Measurements from ENCODE around the gene CUBN.
"Not testable (repeated sequence)": the region's sequence is repeated elsewhere in the genome, so short reads cannot be mapped to it uniquely, and the experiment has no call there.

CUBN gene

GRCh38 chr10:17019696-17020095 lies 109.9 kb downstream of the CUBN start:
- H3K4me3 ChIP-seq (ENCODE audit: low read depth, low read length), result no peak overlapping the region
- no peak for DNase-seq (ENCODE audit: low read depth)
- TF ChIP-seq, protein P1, sequence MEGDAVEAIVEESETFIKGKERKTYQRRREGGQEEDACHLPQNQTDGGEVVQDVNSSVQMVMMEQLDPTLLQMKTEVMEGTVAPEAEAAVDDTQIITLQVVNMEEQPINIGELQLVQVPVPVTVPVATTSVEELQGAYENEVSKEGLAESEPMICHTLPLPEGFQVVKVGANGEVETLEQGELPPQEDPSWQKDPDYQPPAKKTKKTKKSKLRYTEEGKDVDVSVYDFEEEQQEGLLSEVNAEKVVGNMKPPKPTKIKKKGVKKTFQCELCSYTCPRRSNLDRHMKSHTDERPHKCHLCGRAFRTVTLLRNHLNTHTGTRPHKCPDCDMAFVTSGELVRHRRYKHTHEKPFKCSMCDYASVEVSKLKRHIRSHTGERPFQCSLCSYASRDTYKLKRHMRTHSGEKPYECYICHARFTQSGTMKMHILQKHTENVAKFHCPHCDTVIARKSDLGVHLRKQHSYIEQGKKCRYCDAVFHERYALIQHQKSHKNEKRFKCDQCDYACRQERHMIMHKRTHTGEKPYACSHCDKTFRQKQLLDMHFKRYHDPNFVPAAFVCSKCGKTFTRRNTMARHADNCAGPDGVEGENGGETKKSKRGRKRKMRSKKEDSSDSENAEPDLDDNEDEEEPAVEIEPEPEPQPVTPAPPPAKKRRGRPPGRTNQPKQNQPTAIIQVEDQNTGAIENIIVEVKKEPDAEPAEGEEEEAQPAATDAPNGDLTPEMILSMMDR (IDR thresholded peaks at IDR 0.05; ENCODE audit: low read depth, low read length), result no peak
- TF ChIP-seq MAX (IDR thresholded peaks at IDR 0.05; ENCODE audit: low read depth, low read length), result no peak
- no peak for TF ChIP-seq MYC (IDR thresholded peaks at IDR 0.05; ENCODE audit: low read depth, low read length)
- TF ChIP-seq POLR2A (IDR thresholded peaks at IDR 0.05; ENCODE audit: extremely low read depth, insufficient read length), result no peak

GRCh38 chr10:17013131-17013983 lies 116.3 kb downstream of the CUBN start:
- not testable (repeated sequence) for DNase-seq (ENCODE audit: low read depth)

GRCh38 chr10:17012731-17013130 lies 116.9 kb downstream of the CUBN start:
- DNase-seq (ENCODE audit: low read depth), result not testable (repeated sequence)

More at GRCh38 chr10:17013131-17013983, 116.3 kb downstream of the CUBN start:
- H3K4me3 ChIP-seq (ENCODE audit: low read depth, low read length), result not testable (repeated sequence)

GRCh38 chr10:17010363-17011145 lies 119.1 kb downstream of the CUBN start:
- no peak overlapping the region for H3K4me3 ChIP-seq (ENCODE audit: low read depth, low read length)
- DNase-seq (ENCODE audit: low read depth), result no peak
- TF ChIP-seq MAX (IDR thresholded peaks at IDR 0.05; ENCODE audit: low read depth, low read length), result no peak
- TF ChIP-seq POLR2A (IDR thresholded peaks at IDR 0.05; ENCODE audit: extremely low read depth, insufficient read length), result no peak
- TF ChIP-seq MYC (IDR thresholded peaks at IDR 0.05; ENCODE audit: low read depth, low read length), result no peak
- TF ChIP-seq, protein P1 (IDR thresholded peaks at IDR 0.05; ENCODE audit: low read depth, low read length), result no peak

More at GRCh38 chr10:17012731-17013130, 116.9 kb downstream of the CUBN start:
- H3K4me3 ChIP-seq (ENCODE audit: low read depth, low read length), result not testable (repeated sequence)

DNA sequence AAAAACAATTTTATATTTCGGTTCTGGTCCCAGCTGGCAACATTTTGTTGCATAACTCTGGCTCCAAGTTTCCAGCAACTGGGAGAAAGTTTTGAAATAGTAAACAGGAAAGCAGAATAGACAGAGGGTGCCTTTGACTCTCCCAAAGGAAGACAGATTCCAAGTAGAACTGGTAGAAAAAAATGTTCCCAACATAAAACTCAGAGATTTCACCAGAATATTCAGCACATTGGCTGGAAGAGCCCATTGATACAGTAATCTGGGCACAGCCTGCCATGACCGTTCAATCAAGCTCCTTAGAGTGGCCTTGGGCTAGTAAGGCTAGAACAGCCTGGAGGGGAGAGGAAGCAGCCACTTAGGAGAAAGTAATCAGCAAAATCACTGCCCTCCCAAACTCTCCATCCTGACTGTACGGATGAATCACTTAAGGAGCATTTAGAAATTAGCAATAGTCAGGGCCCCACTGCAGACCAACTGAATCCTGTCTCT lies 120.4 kb downstream of the CUBN start:
- TF ChIP-seq, protein P1 (IDR thresholded peaks at IDR 0.05; ENCODE audit: low read depth, low read length), result no peak
- TF ChIP-seq MYC (IDR thresholded peaks at IDR 0.05; ENCODE audit: low read depth, low read length), result no peak

DNA sequence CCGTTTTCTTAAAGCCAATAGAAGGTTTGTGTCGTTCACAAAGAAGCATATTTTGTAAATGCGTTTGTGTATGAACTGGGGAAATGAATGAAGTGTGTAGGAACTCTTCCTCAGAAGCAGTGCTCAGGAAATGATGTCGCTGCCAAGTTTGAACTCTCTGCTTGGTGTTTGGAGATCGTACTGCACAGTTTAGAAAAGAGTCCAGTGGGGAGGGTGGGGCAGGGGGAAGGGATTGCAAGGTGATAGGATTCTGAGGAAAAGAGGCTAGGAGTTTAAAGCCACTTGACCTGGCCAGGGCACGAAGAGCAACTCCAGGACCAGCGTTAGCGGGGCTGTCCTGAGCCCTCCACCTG lies 122.2 kb downstream of the CUBN start:
- TF ChIP-seq MAX (IDR thresholded peaks at IDR 0.05; ENCODE audit: low read depth, low read length), result no peak
- no peak for TF ChIP-seq MYC (IDR thresholded peaks at IDR 0.05; ENCODE audit: low read depth, low read length)
- TF ChIP-seq, protein P1 (IDR thresholded peaks at IDR 0.05; ENCODE audit: low read depth, low read length), result no peak
- TF ChIP-seq POLR2A (IDR thresholded peaks at IDR 0.05; ENCODE audit: extremely low read depth, insufficient read length), result no peak
- no peak for DNase-seq (ENCODE audit: low read depth)
- no peak overlapping the region for H3K4me3 ChIP-seq (ENCODE audit: low read depth, low read length)

More for the DNA sequence above, 120.4 kb downstream of the CUBN start:
- H3K4me3 ChIP-seq (ENCODE audit: low read depth, low read length), result no peak overlapping the region
- DNase-seq (ENCODE audit: low read depth), result no peak
